ENCODE measurements around the gene DIS3L2. TPM values are rescaled to one million over a fixed set of nuclear protein-coding genes. Genes with fewer than 3 reads are reported as not detected.
"Not testable (repeated sequence)": the region's sequence is repeated elsewhere in the genome, so short reads cannot be mapped to it uniquely, and the experiment has no call there.

The DIS3L2 gene
- total RNA-seq, 1 donor from 2014 or later, result 20.6 TPM

GRCh38 chr2:232365621-232366321 is 404.3 kb downstream of the DIS3L2 start:
- Histone ChIP-seq H3K36me3 (no peaks in the 10 kb centered on the region), H3K27ac (no peak overlapping the region), H3K4me3 (no peak overlapping the region), H3K27me3 (no peaks in the 10 kb centered on the region), H3K4me1 (no peaks in the 10 kb centered on the region), H3K9me3 (no peaks in the 10 kb centered on the region)
- intact Hi-C loops (cut with DNase I), result no loop called here
- DNase-seq (ENCODE audit: low spot score in 2 of 2), result no peak
- no peak for TF ChIP-seq CTCF (IDR thresholded peaks at IDR 0.05)

GRCh38 chr2:232366461-232366860 is 404.9 kb downstream of the DIS3L2 start:
- H3K9me3 ChIP-seq; H3K4me1 ChIP-seq; H3K27me3 ChIP-seq; DNase-seq (ENCODE audit: low spot score in 2 of 2); H3K36me3 ChIP-seq; H3K4me3 ChIP-seq; H3K27ac ChIP-seq; intact Hi-C loops (cut with DNase I): not testable (repeated sequence)

GRCh38 chr2:232367016-232367415 is 405.5 kb downstream of the DIS3L2 start:
- Histone ChIP-seq H3K27ac (no peak overlapping the region), H3K4me1 (no peaks in the 10 kb centered on the region), H3K36me3 (no peaks in the 10 kb centered on the region), H3K27me3 (no peaks in the 10 kb centered on the region), H3K9me3 (no peaks in the 10 kb centered on the region), H3K4me3 (no peak overlapping the region)
- intact Hi-C loops (cut with DNase I), result no loop called here
- no peak for DNase-seq (ENCODE audit: low spot score in 2 of 2)
- TF ChIP-seq CTCF (IDR thresholded peaks at IDR 0.05), result no peak

GRCh38 chr2:232367591-232368233 is 406.2 kb downstream of the DIS3L2 start:
- H3K9me3 ChIP-seq, result no peaks in the 10 kb centered on the region
- no peaks in the 10 kb centered on the region for H3K36me3 ChIP-seq
- TF ChIP-seq CTCF (IDR thresholded peaks at IDR 0.05), result no peak
- no peak overlapping the region for H3K27ac ChIP-seq
- H3K4me3 ChIP-seq, result no peak overlapping the region
- H3K27me3 ChIP-seq, result no peaks in the 10 kb centered on the region
- DNase-seq (ENCODE audit: low spot score in 2 of 2), result peak in 1 of 2 donors; percentile 6
- intact Hi-C loops (cut with DNase I), result no loop called here
- no peaks in the 10 kb centered on the region for H3K4me1 ChIP-seq

GRCh38 chr2:232368311-232368731 is 406.8 kb downstream of the DIS3L2 start:
- TF ChIP-seq CTCF (IDR thresholded peaks at IDR 0.05), result no peak
- Histone ChIP-seq H3K27ac (no peak overlapping the region), H3K36me3 (no peaks in the 10 kb centered on the region), H3K9me3 (no peaks in the 10 kb centered on the region), H3K4me3 (no peak overlapping the region), H3K27me3 (no peaks in the 10 kb centered on the region), H3K4me1 (no peaks in the 10 kb centered on the region)
- no peak for DNase-seq (ENCODE audit: low spot score in 2 of 2)
- intact Hi-C loops (cut with DNase I), result no loop called here

- no peaks in the 10 kb centered on the region for H3K36me3 ChIP-seq
- intact Hi-C loops (cut with DNase I), result no loop called here
- H3K27ac ChIP-seq, result no peak overlapping the region
- no peak for DNase-seq (ENCODE audit: low spot score in 2 of 2)
- no peaks in the 10 kb centered on the region for H3K27me3 ChIP-seq
- H3K4me3 ChIP-seq, result no peak overlapping the region
- H3K4me1 ChIP-seq, result no peaks in the 10 kb centered on the region
- TF ChIP-seq CTCF (IDR thresholded peaks at IDR 0.05), result no peak
- no peaks in the 10 kb centered on the region for H3K9me3 ChIP-seq
These were observed 407.8 kb downstream of the DIS3L2 start for GRCh38 chr2:232369126-232369951.

- DNase-seq (ENCODE audit: low spot score in 2 of 2); H3K4me3 ChIP-seq; H3K27me3 ChIP-seq; H3K9me3 ChIP-seq; H3K4me1 ChIP-seq; intact Hi-C loops (cut with DNase I); H3K36me3 ChIP-seq; H3K27ac ChIP-seq: not testable (repeated sequence)
These were observed 408.5 kb downstream of the DIS3L2 start for GRCh38 chr2:232370007-232370406.

Measured in ascending aorta (tissue), 2 donors.